HEK293 (cell line): Measurements from ENCODE around the gene CTRB1.

Source experiments
- GLIS1 ChIP-seq: fragments of 450-650 bp; formaldehyde crosslinking; IDR thresholded peaks from 2 replicates; pipeline ENCODE4 v1.5.1; 2016; ENCODE audit warnings: missing biosample characterization, missing genetic modification characterization
- HOXC10 ChIP-seq: sonication (generic); formaldehyde crosslinking; IDR thresholded peaks from 2 replicates; pipeline ENCODE4 v1.8.1; 2023; ENCODE audit warnings: mild to moderate bottlenecking, missing genetic modification reagents
- HOXD13 ChIP-seq: sonication (generic); formaldehyde crosslinking; IDR thresholded peaks from 2 replicates; pipeline ENCODE4 v1.8.0; 2022; ENCODE audit warnings: missing genetic modification reagents, borderline replicate concordance
- KLF1 ChIP-seq: fragments of 450-650 bp; formaldehyde crosslinking; IDR thresholded peaks from 2 replicates; pipeline ENCODE4 v1.5.1; 2016; ENCODE audit warnings: missing biosample characterization, missing genetic modification characterization
- REPIN1 ChIP-seq: fragments of 450-650 bp; formaldehyde crosslinking; IDR thresholded peaks from 2 replicates; pipeline ENCODE4 v1.5.1; 2017; ENCODE audit warnings: missing biosample characterization, missing genetic modification characterization, low read depth
- SP2 ChIP-seq: fragments of 450-650 bp; formaldehyde crosslinking; IDR thresholded peaks from 2 replicates; pipeline ENCODE4 v1.5.1; 2016; ENCODE audit warnings: missing biosample characterization, missing genetic modification characterization
- YY2 ChIP-seq: fragments of 450-650 bp; formaldehyde crosslinking; IDR thresholded peaks from 2 replicates; pipeline ENCODE4 v1.5.1; 2016; ENCODE audit warnings: missing biosample characterization, missing genetic modification characterization
- ZFHX2 ChIP-seq: fragments of 450-650 bp; formaldehyde crosslinking; conservative IDR thresholded peaks from 2 replicates; pipeline ENCODE4 v1.5.1; 2016; ENCODE audit warnings: missing biosample characterization, missing genetic modification characterization
- ZIC2 ChIP-seq: fragments of 450-650 bp; formaldehyde crosslinking; IDR thresholded peaks from 2 replicates; pipeline ENCODE4 v1.5.1; 2016; ENCODE audit warnings: missing biosample characterization, missing genetic modification characterization
- ZNF146 ChIP-seq: fragments of 450-650 bp; formaldehyde crosslinking; IDR thresholded peaks from 2 replicates; pipeline ENCODE4 v1.5.1; 2016; ENCODE audit warnings: missing biosample characterization, missing genetic modification characterization
- ZNF16 ChIP-seq: fragments of 450-650 bp; formaldehyde crosslinking; IDR thresholded peaks from 2 replicates; pipeline ENCODE4 v1.5.1; 2016; ENCODE audit warnings: low read depth, missing biosample characterization, missing genetic modification characterization
- ZNF202 ChIP-seq: fragments of 450-650 bp; formaldehyde crosslinking; IDR thresholded peaks from 2 replicates; pipeline ENCODE4 v1.5.1; 2016; ENCODE audit warnings: missing biosample characterization, missing genetic modification characterization, borderline replicate concordance
- ZNF280D ChIP-seq: fragments of 450-650 bp; formaldehyde crosslinking; IDR thresholded peaks from 2 replicates; pipeline ENCODE4 v1.5.1; 2016; ENCODE audit warnings: missing biosample characterization, missing genetic modification characterization
- ZNF292 ChIP-seq: fragments of 450-650 bp; formaldehyde crosslinking; IDR thresholded peaks from 2 replicates; pipeline ENCODE4 v1.5.1; 2016; ENCODE audit warnings: low read depth, missing biosample characterization, missing genetic modification characterization, borderline replicate concordance
- ZNF404 ChIP-seq: fragments of 450-650 bp; formaldehyde crosslinking; IDR thresholded peaks from 2 replicates; pipeline ENCODE4 v1.5.1; 2017; ENCODE audit warnings: missing biosample characterization, missing genetic modification characterization
- ZNF549 ChIP-seq: fragments of 450-650 bp; IDR thresholded peaks from 2 replicates; pipeline ENCODE4 v1.5.1; 2018; ENCODE audit warnings: missing biosample characterization, missing genetic modification characterization, mild to moderate bottlenecking, inconsistent platforms, moderate library complexity
- ZNF580 ChIP-seq: fragments of 450-650 bp; formaldehyde crosslinking; IDR thresholded peaks from 2 replicates; pipeline ENCODE4 v1.5.1; 2016; ENCODE audit warnings: missing biosample characterization, missing genetic modification characterization
- ZNF585B ChIP-seq: fragments of 450-650 bp; formaldehyde crosslinking; IDR thresholded peaks from 2 replicates; pipeline ENCODE4 v1.5.1; 2016; ENCODE audit warnings: missing biosample characterization, missing genetic modification characterization
- ZNF600 ChIP-seq: fragments of 450-650 bp; formaldehyde crosslinking; IDR thresholded peaks from 2 replicates; pipeline ENCODE4 v1.5.1; 2016; ENCODE audit warnings: missing biosample characterization, missing genetic modification characterization
- ZNF654 ChIP-seq: fragments of 450-650 bp; formaldehyde crosslinking; IDR thresholded peaks from 2 replicates; pipeline ENCODE4 v1.5.1; 2016; ENCODE audit warnings: low read depth, missing biosample characterization, missing genetic modification characterization
- ZNF677 ChIP-seq: fragments of 450-650 bp; IDR thresholded peaks from 2 replicates; pipeline ENCODE4 v1.5.0; 2018; ENCODE audit warnings: missing biosample characterization, mild to moderate bottlenecking, missing genetic modification characterization, moderate library complexity
- ZNF701 ChIP-seq: fragments of 450-650 bp; formaldehyde crosslinking; IDR thresholded peaks from 2 replicates; pipeline ENCODE4 v1.5.1; 2016; ENCODE audit warnings: missing biosample characterization, missing genetic modification characterization
- ZNF837 ChIP-seq: fragments of 450-650 bp; formaldehyde crosslinking; IDR thresholded peaks from 2 replicates; pipeline ENCODE4 v1.5.1; 2016; ENCODE audit warnings: missing biosample characterization, missing genetic modification characterization
- ZSCAN4 ChIP-seq: fragments of 450-650 bp; formaldehyde crosslinking; IDR thresholded peaks from 2 replicates; pipeline ENCODE4 v1.5.1; 2017; ENCODE audit warnings: missing biosample characterization, missing genetic modification characterization
- TF ChIP-seq, protein P1 (sequence below): fragments of 450-650 bp; formaldehyde crosslinking; IDR thresholded peaks from 2 replicates; pipeline ENCODE4 v1.5.1; 2016; ENCODE audit warnings: missing biosample characterization, missing genetic modification characterization, low read depth
- TF ChIP-seq, protein P2 (sequence below): fragments of 450-650 bp; formaldehyde crosslinking; IDR thresholded peaks from 2 replicates; pipeline ENCODE4 v1.5.1; 2016; ENCODE audit warnings: missing biosample characterization, missing genetic modification characterization

Gene CTRB1

GRCh38 chr16:75254359-75254837 lies 35.6 kb downstream of the CTRB1 start (continued):
- no peak for TF ChIP-seq ZNF837
- no peak for TF ChIP-seq REPIN1 (tag by site-specific recombination)
- TF ChIP-seq YY2, result no peak
- TF ChIP-seq ZNF146 (tag by site-specific recombination), result no peak
- TF ChIP-seq ZNF677, result no peak
- TF ChIP-seq ZNF580 (tag by site-specific recombination), result no peak
- no peak for TF ChIP-seq ZNF701 (tag by site-specific recombination)
- no peak for TF ChIP-seq ZNF585B (tag by site-specific recombination)
- TF ChIP-seq KLF1 (tag by site-specific recombination), result peak; percentile 27; the same call in 1 of the 2 replicates
- TF ChIP-seq ZNF404 (tag by site-specific recombination), result no peak
- no peak for TF ChIP-seq ZNF280D (tag by site-specific recombination)
- no peak for TF ChIP-seq ZNF16 (tag by site-specific recombination)
- TF ChIP-seq, protein P1, sequence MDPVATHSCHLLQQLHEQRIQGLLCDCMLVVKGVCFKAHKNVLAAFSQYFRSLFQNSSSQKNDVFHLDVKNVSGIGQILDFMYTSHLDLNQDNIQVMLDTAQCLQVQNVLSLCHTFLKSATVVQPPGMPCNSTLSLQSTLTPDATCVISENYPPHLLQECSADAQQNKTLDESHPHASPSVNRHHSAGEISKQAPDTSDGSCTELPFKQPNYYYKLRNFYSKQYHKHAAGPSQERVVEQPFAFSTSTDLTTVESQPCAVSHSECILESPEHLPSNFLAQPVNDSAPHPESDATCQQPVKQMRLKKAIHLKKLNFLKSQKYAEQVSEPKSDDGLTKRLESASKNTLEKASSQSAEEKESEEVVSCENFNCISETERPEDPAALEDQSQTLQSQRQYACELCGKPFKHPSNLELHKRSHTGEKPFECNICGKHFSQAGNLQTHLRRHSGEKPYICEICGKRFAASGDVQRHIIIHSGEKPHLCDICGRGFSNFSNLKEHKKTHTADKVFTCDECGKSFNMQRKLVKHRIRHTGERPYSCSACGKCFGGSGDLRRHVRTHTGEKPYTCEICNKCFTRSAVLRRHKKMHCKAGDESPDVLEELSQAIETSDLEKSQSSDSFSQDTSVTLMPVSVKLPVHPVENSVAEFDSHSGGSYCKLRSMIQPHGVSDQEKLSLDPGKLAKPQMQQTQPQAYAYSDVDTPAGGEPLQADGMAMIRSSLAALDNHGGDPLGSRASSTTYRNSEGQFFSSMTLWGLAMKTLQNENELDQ, result no peak
- TF ChIP-seq, protein P2, sequence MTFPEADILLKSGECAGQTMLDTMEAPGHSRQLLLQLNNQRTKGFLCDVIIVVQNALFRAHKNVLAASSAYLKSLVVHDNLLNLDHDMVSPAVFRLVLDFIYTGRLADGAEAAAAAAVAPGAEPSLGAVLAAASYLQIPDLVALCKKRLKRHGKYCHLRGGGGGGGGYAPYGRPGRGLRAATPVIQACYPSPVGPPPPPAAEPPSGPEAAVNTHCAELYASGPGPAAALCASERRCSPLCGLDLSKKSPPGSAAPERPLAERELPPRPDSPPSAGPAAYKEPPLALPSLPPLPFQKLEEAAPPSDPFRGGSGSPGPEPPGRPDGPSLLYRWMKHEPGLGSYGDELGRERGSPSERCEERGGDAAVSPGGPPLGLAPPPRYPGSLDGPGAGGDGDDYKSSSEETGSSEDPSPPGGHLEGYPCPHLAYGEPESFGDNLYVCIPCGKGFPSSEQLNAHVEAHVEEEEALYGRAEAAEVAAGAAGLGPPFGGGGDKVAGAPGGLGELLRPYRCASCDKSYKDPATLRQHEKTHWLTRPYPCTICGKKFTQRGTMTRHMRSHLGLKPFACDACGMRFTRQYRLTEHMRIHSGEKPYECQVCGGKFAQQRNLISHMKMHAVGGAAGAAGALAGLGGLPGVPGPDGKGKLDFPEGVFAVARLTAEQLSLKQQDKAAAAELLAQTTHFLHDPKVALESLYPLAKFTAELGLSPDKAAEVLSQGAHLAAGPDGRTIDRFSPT (tag by site-specific recombination), result no peak
- no peak for TF ChIP-seq ZNF292
- TF ChIP-seq ZNF654, result no peak
- TF ChIP-seq ZSCAN4 (tag by site-specific recombination), result peak; percentile 68
- TF ChIP-seq HOXD13 (CRISPR knock-in tag), result no peak
- TF ChIP-seq ZNF549 (tag by site-specific recombination), result no peak
- TF ChIP-seq ZIC2, result no peak
- TF ChIP-seq ZNF600 (tag by site-specific recombination), result peak; percentile 75
- TF ChIP-seq HOXC10 (CRISPR knock-in tag), result no peak
- peak; percentile 61 for TF ChIP-seq GLIS1
- TF ChIP-seq ZNF202 (tag by site-specific recombination), result no peak
- TF ChIP-seq ZFHX2, result 0 out of 2 replicates have a peak, but pooled peaks have one; percentile 13
- TF ChIP-seq SP2 (tag by site-specific recombination), result peak; percentile 49
